ENCODE measurements around the gene PHLDA1. TPM values are rescaled to one million over a fixed set of nuclear protein-coding genes. Genes with fewer than 3 reads are reported as not detected.

Gene PHLDA1
- total RNA-seq, 3 donors from 2014 or later (not counting 1 experiment from before 2014, with no cell fraction given), result 11.1 to 24.0 (median 19.1) TPM

GRCh38 chr12:76060111-76060510, 28.5 kb upstream of the PHLDA1 start:
- Histone ChIP-seq H3K4me3 (ENCODE audit: low read length) (no peak overlapping the region), H3K4me1 (ENCODE audit: control insufficient read depth, insufficient read depth, low read length) (no peaks in the 10 kb centered on the region), H3K27ac (ENCODE audit: low read length) (no peak overlapping the region), H3K27me3 (ENCODE audit: control insufficient read depth, insufficient read depth, low read length) (no peaks in the 10 kb centered on the region), H3K36me3 (ENCODE audit: control insufficient read depth, insufficient read depth, low read length) (peaks cover 49% of the 10 kb centered on the region), H3K9me3 (ENCODE audit: control insufficient read depth, insufficient read depth, low read length) (no peaks in the 10 kb centered on the region)
- WGBS (ENCODE audit: insufficient coverage), result 40% methylated on average over 2 of the region's 2 CpGs
- Mint-ChIP-seq H3K9me3 (peaks cover 2 to 7% of the 10 kb centered on the region in 2 donors), H3K27ac (no peak overlapping the region), H3K36me3 (peaks cover 28% of the 10 kb centered on the region), H3K4me3 (no peak overlapping the region), H3K27me3 (ENCODE audit: low read depth in 2 of 2) (no peaks in the 10 kb centered on the region), H3K4me1 (peaks cover 0 to 5% of the 10 kb centered on the region in 2 donors)
- no peak for ATAC-seq
- no peak for TF ChIP-seq CTCF (IDR thresholded peaks at IDR 0.05)
- intact Hi-C loops (cut with micrococcal nuclease), result no loop called here
- no peak for DNase-seq

GRCh38 chr12:76057326-76057725, 25.8 kb upstream of the PHLDA1 start:
- Histone ChIP-seq H3K27ac (ENCODE audit: low read length) (no peak overlapping the region), H3K4me3 (ENCODE audit: low read length) (no peak overlapping the region), H3K4me1 (ENCODE audit: control insufficient read depth, insufficient read depth, low read length) (no peaks in the 10 kb centered on the region), H3K9me3 (ENCODE audit: control insufficient read depth, insufficient read depth, low read length) (no peaks in the 10 kb centered on the region), H3K36me3 (ENCODE audit: control insufficient read depth, insufficient read depth, low read length) (peaks cover 62% of the 10 kb centered on the region), H3K27me3 (ENCODE audit: control insufficient read depth, insufficient read depth, low read length) (no peaks in the 10 kb centered on the region)
- ATAC-seq (no peak), DNase-seq (no peak)
- TF ChIP-seq CTCF (IDR thresholded peaks at IDR 0.05), result no peak
- H3K27ac Mint-ChIP-seq, result no peak overlapping the region
- H3K27me3 Mint-ChIP-seq (ENCODE audit: low read depth in 2 of 2), result no peaks in the 10 kb centered on the region
- no peak overlapping the region for H3K4me3 Mint-ChIP-seq
- H3K36me3 Mint-ChIP-seq, result peaks cover 17% of the 10 kb centered on the region
- intact Hi-C loops (cut with micrococcal nuclease), result no loop called here
- no peaks in the 10 kb centered on the region for H3K9me3 Mint-ChIP-seq
- no peaks in the 10 kb centered on the region for H3K4me1 Mint-ChIP-seq
- 98% methylated on average over 7 of the region's 7 CpGs for WGBS (ENCODE audit: insufficient coverage)

- Mint-ChIP-seq H3K27ac (no peak overlapping the region), H3K4me1 (no peaks in the 10 kb centered on the region), H3K36me3 (peaks cover 19% of the 10 kb centered on the region), H3K9me3 (no peaks in the 10 kb centered on the region), H3K27me3 (ENCODE audit: low read depth in 2 of 2) (no peaks in the 10 kb centered on the region), H3K4me3 (no peak overlapping the region)
- intact Hi-C loops (cut with micrococcal nuclease), result no loop called here
- Histone ChIP-seq H3K27me3 (ENCODE audit: control insufficient read depth, insufficient read depth, low read length) (no peaks in the 10 kb centered on the region), H3K4me1 (ENCODE audit: control insufficient read depth, insufficient read depth, low read length) (no peaks in the 10 kb centered on the region), H3K27ac (ENCODE audit: low read length) (no peak overlapping the region), H3K9me3 (ENCODE audit: control insufficient read depth, insufficient read depth, low read length) (no peaks in the 10 kb centered on the region), H3K4me3 (ENCODE audit: low read length) (no peak overlapping the region), H3K36me3 (ENCODE audit: control insufficient read depth, insufficient read depth, low read length) (peaks cover 76% of the 10 kb centered on the region)
- WGBS (ENCODE audit: insufficient coverage), result 86% methylated on average over 1 of the region's 2 CpGs
- TF ChIP-seq CTCF (IDR thresholded peaks at IDR 0.05), result no peak
- DNase-seq, result no peak
- ATAC-seq, result no peak
Measured at GRCh38 chr12:76055393-76055792, 23.8 kb upstream of the PHLDA1 start.

- no peak for TF ChIP-seq CTCF (IDR thresholded peaks at IDR 0.05)
- 95% methylated on average over 2 of the region's 4 CpGs for WGBS (ENCODE audit: insufficient coverage)
- no peaks in the 10 kb centered on the region for H3K9me3 ChIP-seq (ENCODE audit: control insufficient read depth, insufficient read depth, low read length)
- no peaks in the 10 kb centered on the region for H3K4me1 ChIP-seq (ENCODE audit: control insufficient read depth, insufficient read depth, low read length)
- H3K9me3 Mint-ChIP-seq, result no peaks in the 10 kb centered on the region
- H3K4me3 Mint-ChIP-seq, result no peak overlapping the region
- no peak overlapping the region for H3K4me3 ChIP-seq (ENCODE audit: low read length)
- no peaks in the 10 kb centered on the region for H3K27me3 Mint-ChIP-seq (ENCODE audit: low read depth in 2 of 2)
- peaks cover 65% of the 10 kb centered on the region for H3K36me3 ChIP-seq (ENCODE audit: control insufficient read depth, insufficient read depth, low read length)
- DNase-seq (no peak), ATAC-seq (no peak)
- intact Hi-C loops (cut with micrococcal nuclease), result no loop called here
- H3K36me3 Mint-ChIP-seq, result peaks cover 19% of the 10 kb centered on the region
- no peaks in the 10 kb centered on the region for H3K4me1 Mint-ChIP-seq
- peak overlapping the region in 1 of 2 donors; percentile 12 for H3K27ac Mint-ChIP-seq
- no peaks in the 10 kb centered on the region for H3K27me3 ChIP-seq (ENCODE audit: control insufficient read depth, insufficient read depth, low read length)
- no peak overlapping the region for H3K27ac ChIP-seq (ENCODE audit: low read length)
Measured at GRCh38 chr12:76049575-76050251, 18.1 kb upstream of the PHLDA1 start.

All from natural killer cell (primary cell).